GM19463 (cell line): Measurements from ENCODE around the gene NOS3.

Experiments used
- ATAC-seq: cut with Tn5 transposase; IDR thresholded peaks from one replicate; pipeline ENCODE4 v1.9.1; 2021; ENCODE audit warnings: mild to moderate bottlenecking, moderate library complexity; ENCODE audit not compliant: unreplicated experiment

NOS3 gene

DNA sequence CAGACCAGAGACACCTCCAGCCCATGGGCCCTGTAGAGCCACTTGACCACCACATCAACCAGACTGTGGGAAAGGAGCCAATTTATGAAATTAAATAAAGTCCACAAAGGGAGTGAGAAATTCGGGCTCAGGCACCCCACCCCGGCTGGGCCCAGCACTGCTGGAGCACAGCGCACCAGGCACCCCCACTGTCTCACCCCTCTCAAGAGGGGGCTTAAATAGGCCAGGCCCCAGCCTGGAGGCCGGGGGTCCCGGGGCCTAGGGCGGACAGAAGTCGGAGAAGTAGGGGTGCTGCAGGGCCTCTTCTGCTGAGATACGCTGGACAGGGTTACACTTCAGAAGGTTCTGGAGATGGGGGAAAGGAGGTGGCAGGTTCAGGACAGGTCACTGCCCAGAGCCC lies 62.9 kb downstream of the NOS3 start:
- ATAC-seq, result no peak

DNA sequence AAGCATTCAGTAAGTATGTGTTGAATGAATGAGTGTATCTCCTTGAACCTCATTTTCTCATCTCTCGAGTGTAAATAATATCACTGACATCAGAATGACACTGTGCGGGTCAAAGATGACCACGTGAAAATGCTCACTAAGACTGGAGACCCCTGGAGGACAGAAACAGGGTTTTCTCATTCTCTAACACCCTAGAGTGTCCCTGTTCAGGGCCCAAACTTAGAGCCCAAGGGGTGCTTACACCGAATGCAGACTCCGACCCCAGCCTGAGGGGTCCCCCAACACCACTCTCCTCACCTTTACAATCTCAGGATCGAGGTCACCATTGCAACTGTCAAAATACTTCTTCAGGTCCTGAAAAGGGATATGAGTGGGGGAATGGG lies 65.5 kb downstream of the NOS3 start:
- no peak for ATAC-seq

DNA sequence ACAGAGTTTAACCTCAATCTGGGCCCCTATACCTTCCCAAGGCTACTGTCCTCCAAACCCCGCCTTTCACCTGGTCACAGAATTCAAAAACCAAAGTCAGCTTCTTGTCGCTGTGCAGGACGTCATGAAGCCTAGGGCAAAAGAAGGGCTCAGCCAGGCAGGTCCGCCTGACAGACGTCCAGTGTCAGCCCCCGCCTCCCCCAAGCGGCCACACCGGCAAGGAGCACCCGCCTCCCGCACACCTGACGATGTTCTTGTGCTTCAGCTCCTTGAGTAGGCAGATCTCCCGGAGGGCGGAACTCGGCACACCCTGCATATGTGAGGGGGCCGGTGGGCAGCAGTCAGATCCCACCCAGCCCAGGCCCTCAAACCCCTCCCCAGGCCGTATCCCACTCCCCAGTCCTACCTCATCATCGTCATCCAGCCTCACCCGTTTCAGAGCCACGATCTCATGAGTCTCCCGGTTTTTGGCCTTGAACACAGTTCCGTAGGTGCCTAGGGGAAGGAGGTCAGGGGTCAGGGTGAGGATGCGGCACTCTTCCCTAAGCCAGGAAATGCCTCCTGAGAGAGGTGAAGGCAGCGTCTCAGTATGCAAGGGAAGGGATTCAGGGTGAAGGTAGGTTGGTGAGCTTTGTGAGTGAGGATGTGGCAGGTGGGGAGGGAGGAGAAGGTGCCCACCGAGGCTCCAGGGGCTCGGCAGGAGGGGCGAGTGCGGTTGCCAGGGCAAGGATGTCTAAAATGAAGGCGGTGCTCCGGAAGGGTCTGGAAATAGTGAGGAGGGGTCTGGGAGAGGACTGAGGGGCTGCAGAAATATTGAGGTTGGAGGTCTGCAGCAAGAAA lies 66.1 kb downstream of the NOS3 start:
- ATAC-seq, result no peak

DNA sequence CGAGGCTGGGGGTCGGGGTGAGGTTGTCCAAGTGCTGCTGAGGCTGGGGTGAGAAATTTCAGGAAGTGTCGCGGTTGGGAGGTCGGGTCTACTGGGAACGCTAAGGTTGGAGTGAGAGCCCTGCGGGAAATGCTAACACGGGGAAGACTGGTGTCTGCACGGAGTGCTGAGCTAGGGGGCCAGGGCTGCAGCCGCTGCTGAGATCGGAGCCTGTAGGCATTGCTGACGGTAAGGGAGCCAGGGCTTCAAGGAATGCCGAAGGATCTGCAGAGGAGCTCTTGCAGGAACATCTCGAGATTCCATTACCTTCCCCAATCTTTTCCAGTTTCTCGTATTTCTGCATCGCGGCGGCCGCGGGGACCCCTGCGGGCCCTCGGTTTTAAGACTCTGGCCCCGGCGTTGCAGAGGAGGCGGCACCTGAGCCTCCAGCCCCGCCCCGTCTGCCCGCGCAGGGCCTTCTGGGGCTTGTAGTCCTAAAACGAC lies 66.7 kb downstream of the NOS3 start, which contains the start of gene CDK5:
CDK5 (minus strand) TSS at position 392 of the 483 bp plus-strand sequence; CDS start at position 343, 49 bp downstream.
- peak; percentile 10 for ATAC-seq

DNA sequence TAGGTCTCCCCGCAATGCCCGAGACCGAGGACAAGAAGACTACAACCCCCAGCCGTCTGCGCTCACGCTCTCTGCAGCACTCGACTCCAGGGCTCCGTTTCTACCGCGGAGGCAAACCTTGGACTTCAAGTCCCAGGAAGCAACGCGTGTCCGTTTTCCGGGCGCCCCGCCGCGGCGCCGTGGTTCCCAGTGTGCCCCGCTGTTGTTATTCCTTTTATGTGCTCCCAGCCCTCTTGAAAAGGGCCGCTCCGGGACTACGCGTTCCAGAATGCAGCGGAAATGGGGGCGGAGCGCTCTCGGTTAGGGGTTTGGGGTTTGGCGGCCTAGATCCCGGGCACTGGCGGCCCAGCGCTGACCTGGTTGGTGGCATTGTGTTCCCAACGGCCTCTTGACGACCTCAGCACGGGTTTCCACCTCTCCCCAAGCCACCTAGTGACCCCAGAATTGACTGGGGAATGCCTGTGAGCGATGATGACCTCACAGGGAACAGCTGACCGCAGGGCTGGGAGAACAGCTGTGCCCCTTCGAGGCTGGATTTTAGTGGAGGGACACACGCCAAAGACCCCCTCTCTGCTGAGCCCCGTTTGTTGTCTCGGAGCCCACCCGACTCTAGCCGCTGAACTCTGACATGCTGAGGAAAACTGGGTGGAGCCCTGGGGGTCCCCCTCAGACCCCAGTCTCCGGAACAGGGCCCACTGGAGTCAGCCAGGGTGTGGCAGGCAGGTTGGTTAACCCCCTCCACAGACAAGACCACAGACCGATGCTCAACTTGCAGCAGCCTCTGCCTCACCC lies 67.4 kb downstream of the NOS3 start:
- ATAC-seq, result peak; percentile 84

DNA sequence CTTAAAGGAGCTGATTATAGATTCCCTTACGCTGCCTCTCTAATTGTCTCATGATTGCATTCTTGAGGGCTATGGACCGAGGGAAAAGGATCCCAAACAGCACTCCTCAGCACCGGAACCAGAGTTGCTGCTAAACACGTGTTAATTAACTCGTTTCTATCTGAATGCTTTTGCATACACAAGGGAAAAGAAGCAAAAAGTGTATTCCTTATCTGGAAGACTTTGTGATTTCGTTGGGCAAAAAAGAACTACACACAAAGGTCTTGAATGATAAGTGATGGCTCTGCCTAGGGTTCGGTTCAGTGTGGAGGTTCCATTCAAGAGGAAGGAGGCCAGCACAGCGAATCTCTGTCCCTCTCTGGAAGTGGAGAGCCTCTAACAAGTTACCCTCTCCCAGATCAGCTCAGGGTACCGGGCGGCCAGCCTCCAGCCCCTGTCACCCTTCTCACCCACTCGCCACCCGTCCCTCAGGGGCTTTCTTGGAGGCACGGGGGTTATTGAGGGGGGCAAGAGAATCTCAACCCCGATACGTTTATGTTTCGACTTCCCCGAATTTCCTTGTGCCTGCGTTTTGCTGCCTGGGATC lies 68.1 kb downstream of the NOS3 start:
- no peak for ATAC-seq

DNA sequence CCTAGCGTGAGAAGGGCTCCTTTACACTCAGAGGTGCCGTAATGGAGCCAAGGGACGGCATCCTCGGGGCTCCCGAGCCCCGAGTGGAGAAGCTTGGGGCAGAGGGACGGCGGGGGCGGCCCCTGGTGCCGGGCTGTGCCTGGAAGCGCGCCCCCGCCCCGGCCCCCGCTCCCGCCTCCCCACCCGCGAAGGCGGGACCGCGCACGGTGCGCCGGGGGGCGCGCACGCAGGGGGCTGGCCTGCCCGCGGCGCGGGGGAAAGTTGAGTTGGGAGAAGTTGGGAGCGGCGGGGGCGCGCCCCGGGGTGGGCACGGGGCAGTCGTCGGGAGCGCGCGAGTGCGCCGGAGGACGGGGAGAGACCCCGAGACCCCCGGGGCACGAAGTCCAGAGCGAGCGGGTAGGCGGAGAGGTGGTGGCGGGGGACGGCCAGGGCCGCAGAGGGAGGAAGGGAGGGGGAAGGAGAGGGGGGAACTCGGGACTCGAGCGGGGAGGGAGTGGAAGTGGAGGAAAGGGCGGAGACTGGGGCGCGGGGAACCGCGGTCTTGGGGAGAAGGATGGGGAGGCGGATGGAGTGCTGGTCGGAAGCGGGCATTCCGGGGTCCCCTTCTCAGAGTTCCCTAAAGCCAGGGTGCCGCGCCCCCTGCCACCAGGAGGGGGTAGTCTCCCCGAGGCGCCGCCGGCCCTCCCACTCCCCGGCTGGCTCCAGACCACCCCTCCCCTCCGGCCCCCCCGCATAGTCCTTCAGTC lies 68.7 kb downstream of the NOS3 start, which contains the start of gene SLC4A2:
SLC4A2 (plus strand) TSS at position 223 of the 746 bp plus-strand sequence. CDS start 2,399 bp downstream, outside the sequence.
- ATAC-seq, result peak; percentile 27

DNA sequence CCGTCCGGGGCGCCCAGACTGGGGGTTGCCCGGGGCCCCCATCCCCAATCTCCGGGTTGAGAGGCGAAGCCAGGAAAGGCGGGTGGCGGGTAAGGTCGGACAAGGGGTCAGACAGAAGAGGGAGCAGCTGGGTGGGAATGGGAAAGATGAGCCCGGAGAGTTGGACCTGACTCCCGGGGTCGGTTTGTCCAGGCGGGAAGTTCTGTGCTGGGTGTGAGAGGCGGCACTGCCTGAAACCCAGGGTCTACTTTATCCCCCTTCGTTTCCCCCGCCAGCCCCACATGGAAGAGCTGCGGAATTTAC lies 69.2 kb downstream of the NOS3 start:
- ATAC-seq, result no peak

DNA sequence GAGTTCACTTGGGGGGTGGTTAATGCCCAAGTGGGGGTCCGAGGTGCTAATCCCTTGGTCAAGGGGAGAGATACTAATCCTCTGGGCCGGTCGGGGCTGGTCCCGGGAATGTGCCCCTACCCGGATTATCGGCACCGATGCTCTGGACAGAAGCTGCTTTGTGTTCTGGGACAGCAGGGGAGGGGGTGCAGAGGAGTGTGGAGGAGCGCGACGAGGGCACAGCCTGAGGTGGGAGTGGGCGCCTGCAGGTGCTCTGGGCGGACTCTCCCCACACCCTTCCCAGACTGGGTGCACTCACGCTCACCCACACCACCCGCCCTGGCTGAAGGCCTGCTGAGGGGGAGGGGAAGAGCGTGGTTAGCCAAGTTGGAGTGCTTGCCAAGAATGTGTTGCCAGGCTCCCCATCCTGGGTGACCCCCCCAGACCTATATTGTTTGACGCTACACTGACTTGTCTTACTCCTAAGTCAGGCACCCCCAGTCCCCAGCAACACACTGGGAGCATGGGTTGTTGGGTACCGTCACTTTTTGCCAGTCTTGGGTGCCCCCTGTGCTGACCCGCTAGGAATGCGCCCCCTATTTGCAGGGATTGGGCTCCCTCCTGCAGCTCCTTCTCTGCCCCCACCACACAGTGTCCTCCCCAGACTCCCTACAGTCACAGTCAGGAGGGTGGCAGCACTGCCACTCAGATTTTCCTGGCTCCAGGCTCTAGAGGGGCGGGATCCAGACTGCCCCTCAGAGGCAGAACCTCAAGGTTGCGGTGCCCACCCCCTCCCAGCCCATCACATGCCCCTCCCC lies 69.8 kb downstream of the NOS3 start:
- ATAC-seq, result no peak

DNA sequence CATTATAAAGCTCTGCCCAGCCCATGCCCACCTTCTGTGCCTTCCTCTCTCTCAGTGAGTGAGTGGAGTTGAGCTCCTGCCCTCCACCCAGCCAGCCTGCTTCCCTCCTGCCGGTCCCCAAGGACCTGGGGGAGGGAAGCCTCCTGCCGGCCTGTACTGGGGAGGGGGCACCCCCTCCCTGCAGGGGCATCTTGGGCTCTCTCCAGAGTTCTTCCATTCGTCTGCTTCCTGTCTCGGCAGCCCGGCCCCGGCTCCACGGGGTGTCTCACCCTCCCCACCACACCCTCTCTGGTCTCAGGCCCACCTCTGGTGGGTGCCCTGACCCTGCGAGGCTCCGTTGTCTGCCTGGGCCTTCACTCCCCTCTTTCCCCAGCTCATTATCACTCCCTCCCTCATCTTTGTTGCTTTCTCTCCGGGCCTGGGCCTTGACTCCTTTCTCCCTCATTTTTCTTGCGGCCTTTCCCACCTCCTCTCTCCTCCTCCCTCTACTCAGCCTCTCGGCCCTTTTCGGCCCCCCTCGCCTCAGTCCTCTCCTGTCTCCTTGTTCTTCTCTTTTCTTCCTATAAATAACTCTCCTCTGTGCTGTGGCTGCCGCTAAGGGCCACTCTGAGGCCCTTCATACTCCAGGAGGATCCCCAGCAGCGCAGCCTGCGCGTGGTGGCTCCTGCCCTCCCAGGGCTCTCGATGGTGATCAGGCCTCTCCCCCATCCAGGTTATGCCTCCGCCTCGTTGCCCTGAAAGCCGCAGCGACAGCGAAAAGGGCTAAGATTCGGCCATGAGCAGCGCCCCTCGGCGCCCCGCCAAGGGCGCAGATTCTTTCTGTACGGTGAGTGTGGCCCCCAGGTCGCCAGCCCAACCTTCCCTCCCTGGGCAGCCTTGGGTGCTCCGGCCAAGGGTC lies 70.6 kb downstream of the NOS3 start:
- ATAC-seq, result no peak

DNA sequence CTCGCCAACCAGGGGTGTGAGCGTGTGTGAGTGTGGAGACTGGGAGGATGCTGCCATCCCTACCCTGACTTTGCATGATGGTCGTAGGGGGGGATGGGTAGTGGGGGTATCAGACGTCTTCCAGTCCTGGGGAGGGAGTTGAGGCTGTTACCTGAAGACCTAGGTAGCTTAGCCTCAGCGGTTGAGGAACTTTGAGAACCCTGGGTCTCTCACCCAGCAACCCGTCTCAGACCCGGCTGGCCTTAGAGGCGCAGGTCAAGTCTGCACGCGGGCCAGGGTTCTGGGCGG lies 71.2 kb downstream of the NOS3 start:
- no peak for ATAC-seq

DNA sequence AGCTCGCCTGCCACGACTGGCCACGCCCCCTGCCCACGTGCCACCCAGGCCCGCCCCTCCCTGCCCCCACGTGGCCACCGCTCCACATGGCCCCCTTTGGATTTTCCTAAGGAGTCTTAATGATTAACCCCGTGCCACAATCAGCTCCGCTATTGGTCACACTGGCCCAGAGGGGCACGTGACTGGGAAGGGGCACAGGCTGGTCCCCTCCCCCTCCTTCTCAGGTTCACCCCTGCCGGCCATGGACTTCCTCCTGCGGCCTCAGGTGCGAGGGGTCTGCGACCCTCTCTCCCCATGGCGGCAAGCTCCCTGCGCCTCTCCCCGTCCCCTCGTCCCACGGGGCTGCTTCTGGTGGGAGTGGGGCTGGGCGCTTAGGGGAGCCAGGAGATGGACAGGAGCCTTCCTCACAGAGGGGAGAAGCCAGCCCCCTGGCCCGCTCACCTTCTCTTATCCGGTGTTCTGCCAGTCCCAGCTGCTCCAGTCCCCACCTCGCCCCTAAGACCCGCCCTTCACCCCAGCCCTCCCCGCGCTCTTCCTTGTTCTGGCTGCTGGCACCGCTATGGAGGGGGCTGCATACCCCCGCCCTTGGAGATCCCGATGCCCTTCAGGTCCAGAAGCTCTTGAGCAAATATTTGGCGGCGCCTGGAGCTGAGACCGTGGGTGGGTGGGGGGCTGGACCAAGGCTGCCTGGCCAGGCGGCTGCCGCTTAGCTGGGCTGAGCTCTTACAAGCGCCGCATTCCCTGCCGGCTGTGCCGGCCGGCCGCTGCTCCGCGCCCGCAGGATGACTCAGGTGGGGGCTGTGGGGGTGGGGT lies 71.8 kb downstream of the NOS3 start:
- ATAC-seq, result no peak

DNA sequence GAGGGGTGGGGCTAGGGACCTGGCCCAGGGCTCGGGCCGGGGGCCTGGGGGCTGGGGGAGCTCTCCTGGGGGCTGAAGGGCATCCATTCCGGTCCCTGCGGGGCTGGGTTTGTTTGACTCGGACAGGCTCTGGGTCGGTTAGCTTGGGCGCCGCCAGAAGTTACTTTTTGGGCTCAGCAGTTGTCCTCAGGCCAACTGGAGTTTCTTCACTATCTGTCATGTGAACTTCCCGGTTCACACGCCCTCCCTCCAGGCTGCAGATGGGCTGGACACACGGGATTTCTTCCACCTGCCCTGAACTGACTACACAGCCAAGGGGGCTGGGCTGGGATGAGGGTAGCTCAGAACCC lies 72.4 kb downstream of the NOS3 start:
- no peak for ATAC-seq
